ENCODE results near the gene PLXNA2. TPM values are rescaled to one million over a fixed set of nuclear protein-coding genes. Genes with fewer than 3 reads are reported as not detected.

PLXNA2 gene
- polyA plus RNA-seq, 3 donors = 14.8 to 21.2 (median 16.4) TPM

DNA sequence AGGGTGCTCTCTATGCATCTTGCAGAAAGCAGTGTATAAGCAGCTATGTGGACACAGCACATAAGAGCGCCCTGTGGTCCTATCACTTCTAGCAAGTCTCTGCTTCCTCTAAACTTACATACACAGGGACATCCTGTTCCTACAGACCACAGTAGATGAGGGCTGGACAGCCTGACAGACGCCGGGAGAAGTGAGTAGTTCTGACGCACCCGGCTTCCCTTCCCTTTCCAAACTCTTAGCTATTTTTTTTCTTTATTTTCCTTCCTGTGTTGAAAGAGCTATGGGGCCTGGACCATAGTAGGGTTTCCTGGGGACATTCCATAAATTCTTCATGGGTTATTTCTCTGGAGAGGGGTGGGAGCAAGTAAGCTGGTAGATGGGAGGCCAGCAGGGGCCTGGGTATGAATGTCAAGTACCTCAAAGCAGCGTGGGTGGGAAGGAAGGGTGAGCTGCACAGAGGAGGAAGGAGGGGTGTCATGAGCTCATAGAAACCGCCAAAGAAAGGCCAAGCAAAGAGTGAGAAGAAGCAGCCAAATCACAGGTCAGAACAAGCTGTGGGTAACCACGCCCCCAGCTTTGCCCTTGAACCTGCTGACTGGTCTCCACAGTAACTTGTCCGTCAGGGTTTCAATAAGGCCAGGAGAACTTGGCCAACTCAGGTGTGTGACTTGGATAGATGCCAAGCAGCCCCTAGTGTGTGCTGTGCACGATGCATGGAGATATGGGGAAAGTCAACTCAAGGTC is 36.6 kb downstream of the PLXNA2 start:
- DNase-seq = peak; percentile 24

- DNase-seq = no peak
Measured at GRCh38 chr1:208206092-208206698, 38.0 kb downstream of the PLXNA2 start.

DNA sequence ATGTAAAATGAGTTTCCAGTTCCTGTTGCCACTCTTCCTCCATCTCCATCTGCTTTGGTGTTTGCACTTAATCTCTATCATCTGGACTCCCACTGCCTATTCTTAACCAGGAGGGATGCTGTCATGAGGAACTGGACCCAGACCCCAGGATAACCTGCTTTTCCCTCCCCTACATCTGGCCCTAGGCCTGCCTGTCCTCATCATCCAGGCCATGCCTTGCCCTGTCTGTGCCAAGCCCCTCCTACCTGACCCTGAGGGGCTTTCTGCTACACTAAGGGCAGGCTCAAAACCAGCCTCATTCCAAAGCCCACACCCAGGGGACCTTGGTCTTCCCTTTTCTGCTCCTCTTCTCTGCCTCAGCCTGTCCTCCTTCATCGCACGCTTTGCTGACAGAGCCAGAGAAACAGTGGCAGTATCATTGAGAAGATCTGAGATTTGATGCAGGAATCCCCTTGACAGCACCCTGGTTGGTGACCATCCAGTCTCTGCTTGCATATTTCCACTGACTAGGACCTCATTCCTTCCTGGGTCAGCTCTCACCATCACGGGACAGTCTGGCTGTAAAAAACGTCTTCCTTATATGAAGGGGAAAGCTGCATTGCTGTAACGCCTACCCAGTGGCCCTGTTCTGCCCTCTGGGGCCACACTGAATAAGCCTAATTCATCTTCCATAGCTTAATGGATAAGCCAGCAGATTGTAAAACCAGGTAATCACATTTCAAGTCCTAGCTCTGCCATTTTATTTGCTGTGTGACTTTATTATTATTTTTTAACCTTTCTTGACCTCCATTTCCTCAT is 38.8 kb downstream of the PLXNA2 start:
- DNase-seq = no peak

DNA sequence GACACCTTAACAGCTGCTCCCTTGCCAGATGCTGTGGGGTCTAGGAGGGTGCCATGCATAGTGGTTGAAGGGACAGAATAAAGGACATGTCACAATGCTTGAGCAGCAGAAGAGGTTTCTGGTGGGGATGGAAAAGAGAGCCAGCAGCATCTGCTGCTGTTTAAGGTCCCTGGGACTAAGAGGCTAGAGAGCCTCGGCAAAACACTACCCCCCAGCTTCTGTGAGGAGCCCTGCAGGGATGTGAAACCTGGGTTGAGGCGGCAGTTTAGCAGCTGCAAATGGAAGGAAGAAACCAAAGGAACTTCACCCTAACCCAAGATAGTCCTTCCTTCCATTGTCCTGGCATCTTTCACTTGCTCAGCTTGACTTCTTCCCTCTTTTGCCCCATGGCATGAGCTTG is 39.4 kb downstream of the PLXNA2 start:
- DNase-seq = no peak

- DNase-seq = no peak
Measured at GRCh38 chr1:208203848-208204609, 40.2 kb downstream of the PLXNA2 start.

DNA sequence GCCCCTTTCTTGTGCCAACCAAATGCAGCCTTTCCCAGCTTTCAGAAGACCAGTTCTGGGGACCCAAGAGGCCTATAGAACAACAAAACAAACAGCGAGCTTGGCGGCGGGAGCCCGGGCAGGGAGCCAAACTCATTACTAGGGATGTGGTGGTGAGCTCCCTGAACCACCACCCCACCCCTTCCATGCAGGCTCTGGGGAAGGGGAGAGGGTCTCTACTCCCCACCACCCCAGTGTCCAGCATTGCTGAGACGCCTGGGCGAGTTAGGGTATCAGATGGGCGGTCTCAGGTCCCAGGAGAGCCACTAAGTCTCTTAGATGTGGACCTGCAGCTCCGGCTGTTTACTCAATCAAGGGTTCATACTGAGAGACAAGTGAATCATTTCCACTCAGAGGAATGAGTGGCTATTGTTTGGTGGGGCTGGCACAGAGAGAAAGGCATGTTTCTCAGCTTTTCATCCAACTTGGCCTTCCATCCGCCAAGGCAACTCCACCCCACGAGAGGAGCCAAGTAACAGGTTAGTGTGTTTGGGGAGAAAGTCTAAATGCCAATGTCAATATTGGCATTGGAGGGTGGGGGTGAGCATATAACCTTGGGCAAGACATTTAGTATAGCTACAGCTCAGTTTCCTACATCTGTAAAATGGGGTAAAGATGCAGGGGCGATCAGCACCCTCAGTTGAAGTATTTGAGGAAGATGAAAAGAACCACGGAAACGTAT is 40.9 kb downstream of the PLXNA2 start:
- no peak for DNase-seq

DNA sequence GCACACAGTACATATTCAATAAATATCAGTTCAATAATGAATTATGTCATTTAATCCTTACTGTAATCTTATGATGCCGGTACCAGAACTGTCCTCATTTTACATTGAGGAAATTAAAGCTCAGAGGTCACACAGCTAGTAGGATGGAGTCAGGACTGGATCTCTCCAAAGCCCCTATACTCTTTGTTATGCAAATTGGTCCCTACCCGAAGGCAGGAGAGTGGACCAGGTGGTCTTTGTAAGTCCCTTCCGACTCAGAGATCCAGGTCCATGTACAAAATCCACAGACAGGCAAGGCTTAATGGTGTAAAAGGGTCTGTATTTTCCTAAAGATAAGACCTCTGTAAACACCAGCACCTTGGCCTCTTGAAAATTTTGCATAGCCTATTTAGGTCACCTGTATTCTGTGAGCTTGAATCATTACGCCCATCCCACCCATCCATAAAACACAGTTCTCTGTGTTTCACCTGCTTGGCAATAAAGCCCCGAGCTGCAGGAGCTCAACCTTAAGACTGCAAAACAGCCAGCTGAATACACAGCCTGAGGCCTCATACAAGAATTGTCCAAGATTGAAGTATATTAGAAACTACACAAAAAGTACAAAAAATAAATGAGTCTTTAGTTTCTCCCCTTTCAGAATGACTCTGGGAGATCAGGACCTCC is 41.7 kb downstream of the PLXNA2 start:
- DNase-seq = no peak

DNA sequence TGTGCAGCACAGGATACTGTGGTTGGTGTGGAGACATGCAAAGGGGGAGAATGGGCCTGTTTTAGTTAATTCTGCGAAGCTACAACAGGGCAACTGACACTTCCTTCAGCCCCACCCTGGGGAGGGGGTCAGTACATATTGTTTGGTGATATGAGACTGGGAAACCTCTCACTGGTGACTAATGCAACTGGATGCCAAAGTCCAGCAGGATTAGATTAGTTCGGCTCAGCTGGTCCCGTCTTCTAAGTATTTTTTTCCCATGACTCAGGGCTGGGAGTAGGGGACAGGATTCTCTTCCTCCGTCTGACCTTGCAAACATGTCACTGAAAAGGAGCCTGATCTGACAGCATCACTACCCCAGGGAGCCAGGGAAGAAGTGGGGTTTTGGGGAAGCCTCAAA is 43.0 kb downstream of the PLXNA2 start:
- no peak for DNase-seq

- no peak for DNase-seq
Measured at GRCh38 chr1:208200116-208200515, 44.1 kb downstream of the PLXNA2 start.

GRCh38 chr1:208198236-208198635 is 45.9 kb downstream of the PLXNA2 start:
- no peak for DNase-seq

- no peak for DNase-seq
Measured at GRCh38 chr1:208194944-208195343, 49.2 kb downstream of the PLXNA2 start.

DNA sequence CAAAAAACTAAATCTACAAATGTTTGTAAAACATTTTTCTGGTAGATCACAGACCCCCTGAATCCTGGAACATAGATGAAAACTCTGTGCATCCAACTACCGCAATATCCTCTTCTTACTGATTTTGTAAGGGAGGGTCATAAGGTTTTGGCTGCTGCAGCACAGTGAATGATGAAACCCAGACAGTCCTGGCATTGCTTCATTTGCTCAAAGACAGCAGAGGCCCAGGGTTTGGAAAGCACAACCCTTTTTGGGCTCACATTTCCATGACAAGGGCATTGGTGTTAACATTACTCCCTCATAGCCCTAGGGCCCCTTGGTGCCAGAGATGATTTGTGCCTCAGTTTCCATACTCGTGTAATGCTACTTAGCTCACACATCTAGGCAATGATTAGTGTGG is 51.2 kb downstream of the PLXNA2 start:
- no peak for DNase-seq

- DNase-seq = no peak
Measured at GRCh38 chr1:208190784-208191183, 53.4 kb downstream of the PLXNA2 start.

DNA sequence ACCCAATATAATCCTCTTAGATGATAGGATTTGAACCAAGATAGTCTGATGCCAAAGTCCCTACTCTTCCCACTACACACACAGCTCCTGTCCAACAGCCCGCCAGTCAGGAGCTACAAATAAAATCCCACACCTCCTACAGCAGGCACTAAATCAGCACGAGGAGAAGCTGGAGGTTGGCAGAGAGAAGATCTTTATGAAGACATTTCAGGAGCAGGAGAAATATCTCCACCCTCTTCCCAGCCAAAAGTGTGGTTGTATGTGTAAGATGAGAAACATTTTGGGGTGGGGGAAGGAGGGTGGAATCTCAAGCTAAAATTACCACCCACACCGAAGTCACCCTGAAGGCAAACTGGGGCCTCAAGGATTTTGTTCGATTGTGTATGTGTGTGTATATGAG is 54.5 kb downstream of the PLXNA2 start:
- no peak for DNase-seq

GRCh38 chr1:208189183-208189582 is 55.0 kb downstream of the PLXNA2 start:
- no peak for DNase-seq

GRCh38 chr1:208188607-208189006 is 55.6 kb downstream of the PLXNA2 start:
- no peak for DNase-seq

DNA sequence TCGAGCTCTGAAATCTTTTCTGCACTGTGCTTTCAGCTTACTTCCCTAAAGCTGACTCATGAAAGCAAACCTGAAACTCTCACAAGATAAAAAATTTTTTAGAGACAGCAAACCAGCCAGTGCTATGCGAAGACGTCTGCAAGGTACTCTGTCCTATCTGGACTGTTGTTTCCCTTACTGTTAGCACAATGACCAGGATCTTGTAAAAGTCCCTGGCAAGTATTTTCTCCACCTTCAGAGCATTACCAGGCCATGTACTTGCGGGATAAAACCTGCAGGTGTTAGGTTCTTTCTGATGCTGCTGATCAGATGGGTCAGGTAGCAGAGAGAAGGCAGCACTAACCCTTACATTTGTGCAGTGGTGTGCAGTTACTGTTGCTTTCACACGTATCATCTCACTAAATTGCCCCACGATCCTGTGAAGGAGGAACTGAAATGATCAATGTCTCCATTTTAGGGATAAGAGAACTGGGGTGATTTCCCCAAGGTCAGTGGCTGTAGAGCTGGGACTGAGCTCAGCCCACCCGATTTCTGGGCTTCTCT is 56.6 kb downstream of the PLXNA2 start:
- no peak for DNase-seq

DNA sequence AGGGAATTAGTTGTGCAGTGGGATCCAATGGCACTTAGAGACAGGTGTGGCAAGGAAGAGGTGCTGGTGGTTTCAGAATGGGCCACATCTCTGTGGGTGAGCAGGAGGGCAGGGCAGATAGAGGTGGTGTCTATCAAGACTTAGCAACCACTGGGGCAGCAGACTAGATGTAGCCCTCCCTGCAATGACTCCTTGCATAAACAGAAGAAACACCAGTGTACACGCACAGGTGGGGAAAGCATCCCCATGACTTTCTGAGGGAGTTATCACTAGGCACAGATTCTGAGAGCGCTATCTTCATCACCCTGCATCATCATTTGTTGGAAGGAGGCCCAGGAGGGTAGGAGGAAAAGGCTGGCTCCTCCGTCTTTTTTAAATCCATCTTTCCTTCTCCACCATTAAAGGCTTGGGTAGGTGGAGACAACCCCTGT is 58.4 kb downstream of the PLXNA2 start:
- no peak for DNase-seq

GRCh38 chr1:208184966-208185654 is 59.1 kb downstream of the PLXNA2 start:
- DNase-seq = no peak
